Measurements from ENCODE around the gene CFAP20DC.
"Not testable (repeated sequence)": the region's sequence is repeated elsewhere in the genome, so short reads cannot be mapped to it uniquely, and the experiment has no call there.

The CFAP20DC gene

DNA sequence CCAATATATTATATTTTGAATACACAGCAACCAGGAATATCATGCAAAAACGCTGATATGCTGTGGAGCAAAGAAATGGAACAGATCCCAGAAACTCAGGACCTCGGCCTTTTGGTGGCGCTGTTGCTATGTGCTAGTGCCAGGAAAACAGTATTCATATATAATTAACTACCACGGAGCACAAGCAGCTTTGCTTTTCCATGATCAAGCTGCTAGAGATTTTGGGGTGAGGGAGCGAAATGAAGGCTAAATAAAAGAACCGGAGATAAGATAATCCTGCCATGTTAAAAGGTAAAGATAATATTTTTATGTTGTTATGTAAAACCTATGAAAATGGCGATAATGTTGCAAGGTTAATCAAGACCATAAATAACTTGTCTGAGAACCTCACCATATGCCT is 225.5 kb downstream of the CFAP20DC start:
- in situ Hi-C loops (cut with MboI; ENCODE audit: low sequenced_read_pairs), result no loop called here

DNA sequence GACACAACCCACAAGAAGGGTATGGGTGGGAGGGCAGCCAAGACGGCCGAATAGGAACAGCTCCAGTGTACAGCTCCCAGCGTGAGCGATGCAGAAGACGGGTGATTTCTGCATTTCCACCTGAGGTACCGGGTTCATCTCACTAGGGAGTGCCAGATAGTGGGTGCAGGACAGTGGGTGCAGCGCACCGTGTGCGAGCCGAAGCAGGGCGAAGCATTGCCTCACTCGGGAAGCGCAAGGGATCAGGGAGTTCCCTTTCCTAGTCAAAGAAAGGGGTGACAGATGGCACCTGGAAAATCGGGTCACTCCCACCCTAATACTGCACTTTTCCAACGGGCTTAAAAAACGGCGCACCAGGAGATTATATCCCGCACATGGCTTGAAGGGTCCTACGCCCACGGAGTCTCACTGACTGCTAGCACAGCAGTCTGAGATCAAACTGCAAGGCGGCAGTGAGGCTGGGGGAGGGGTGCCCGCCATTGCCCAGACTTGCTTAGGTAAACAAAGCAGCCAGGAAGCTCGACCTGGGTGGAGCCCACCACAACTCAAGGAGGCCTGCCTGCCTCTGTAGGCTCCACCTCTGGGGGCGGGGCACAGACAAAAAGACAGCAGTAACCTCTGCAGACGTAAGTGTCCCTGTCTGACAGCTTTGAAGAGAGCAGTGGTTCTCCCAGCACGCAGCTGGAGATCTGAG is 243.1 kb downstream of the CFAP20DC start:
- in situ Hi-C loops (cut with MboI; ENCODE audit: low sequenced_read_pairs), result not testable (repeated sequence)

DNA sequence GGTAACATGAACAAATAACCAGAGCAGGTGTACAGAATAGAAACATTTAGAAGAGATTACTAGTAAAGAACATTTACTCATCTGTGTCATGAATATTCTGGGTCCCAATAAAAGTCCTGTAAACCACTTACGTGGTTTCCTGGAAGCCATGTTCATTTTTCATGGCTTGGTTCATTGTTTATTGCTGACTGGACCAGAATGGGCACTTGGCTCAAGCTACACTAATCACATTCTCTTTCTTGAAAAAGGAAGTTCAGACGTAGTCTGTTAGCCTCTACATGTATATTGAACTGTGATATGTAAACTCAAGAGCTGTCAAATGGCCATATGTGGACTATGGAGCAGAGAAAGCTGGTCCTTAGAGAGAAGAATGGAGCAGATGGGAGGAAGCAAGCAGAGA is 244.9 kb downstream of the CFAP20DC start:
- in situ Hi-C loops (cut with MboI; ENCODE audit: low sequenced_read_pairs), result no loop called here

DNA sequence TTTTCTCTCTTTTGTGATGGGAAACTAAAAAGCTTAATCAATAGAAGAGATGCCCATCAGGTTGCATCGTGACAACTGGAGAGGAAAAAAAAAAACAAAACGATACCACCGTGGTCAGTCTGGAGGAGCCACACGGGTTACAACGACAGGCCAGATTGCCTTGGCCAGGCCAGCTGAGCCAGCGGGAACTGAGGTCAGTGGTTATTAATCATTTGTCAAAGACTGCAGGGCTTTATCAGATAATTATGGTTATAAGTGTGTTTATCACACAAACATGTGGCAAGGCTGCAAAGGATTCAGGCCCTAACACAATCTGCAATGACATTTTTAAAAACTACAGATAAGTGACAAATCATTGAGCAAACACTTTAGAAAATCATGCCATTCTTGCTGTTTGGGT is 248.3 kb downstream of the CFAP20DC start:
- in situ Hi-C loops (cut with MboI; ENCODE audit: low sequenced_read_pairs), result no loop called here

DNA sequence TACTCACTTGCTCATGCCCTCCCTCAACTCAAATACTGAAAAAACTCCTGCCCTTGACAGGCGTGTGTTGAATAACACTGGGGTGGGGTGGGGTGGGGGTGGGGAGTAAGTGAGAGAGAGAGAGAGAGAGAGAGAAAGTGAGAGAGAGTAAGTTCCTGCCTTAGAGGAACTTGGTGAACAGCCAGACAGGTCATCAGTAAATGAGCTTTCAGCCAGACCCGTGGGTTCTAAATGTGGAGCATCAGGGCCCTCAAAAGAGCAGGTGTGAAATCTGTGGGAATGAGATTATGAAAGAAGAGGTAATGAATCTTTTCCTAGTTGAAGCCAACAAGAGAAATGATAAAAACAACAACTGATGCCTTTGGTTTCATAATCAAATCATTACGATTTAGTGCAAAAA is 248.9 kb downstream of the CFAP20DC start:
- in situ Hi-C loops (cut with MboI; ENCODE audit: low sequenced_read_pairs), result no loop called here

DNA sequence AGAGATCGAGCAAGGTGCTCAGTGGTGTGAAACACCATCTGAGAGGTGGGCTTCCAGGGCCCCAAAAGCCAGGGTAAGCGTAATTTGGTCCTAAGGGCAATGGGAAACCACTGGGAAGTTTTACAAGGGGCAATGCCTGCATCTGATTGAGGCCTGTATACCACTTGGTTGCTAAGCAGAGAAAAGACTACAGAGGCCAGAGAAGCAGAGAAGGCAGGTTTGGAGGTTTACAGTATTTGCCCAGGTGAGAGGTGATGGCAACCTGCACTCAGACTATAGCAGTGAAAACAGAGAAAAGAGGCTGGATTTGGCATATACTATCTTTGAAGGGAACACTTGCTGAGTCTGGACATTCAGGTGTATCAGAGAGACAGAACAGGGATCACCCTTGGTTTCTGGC is 249.8 kb downstream of the CFAP20DC start:
- in situ Hi-C loops (cut with MboI; ENCODE audit: low sequenced_read_pairs), result no loop called here

DNA sequence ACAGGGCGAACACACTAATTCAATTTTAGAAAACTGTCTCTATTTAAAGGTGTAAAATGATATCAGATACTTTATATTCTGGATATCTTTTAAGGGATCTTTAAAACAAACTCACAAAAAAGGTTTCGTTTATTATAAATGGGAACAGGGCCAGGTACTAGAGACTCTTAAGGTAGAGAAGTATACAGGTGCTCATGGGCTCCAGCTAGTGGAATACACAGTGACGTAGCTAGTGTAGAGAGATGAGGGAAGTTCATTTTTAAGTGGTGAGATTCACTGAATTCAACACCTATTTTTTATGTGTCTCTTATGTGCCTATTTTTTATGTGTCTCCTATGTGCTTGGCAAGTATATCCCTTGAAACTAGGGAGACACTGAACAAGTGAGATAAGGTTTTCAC is 250.6 kb downstream of the CFAP20DC start:
- in situ Hi-C loops (cut with MboI; ENCODE audit: low sequenced_read_pairs), result no loop called here

DNA sequence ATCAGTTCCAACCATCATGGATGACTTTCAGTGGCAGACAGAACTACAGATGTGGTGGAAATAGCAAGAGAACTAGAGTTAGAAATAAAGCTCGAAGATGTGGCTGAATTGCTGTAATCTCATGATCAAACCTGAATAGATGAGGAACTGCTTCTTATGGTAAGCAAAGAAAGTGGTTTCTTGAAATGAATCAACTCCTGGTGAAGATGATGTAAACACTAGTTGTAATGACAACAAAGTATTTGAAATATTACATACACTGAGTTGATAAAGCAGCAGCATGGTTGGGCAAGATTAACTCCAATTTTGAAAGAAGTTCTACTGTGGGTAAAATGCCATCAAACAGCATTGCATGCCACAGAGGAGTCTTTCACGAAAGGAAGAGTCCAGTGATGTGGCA is 251.5 kb downstream of the CFAP20DC start:
- in situ Hi-C loops (cut with MboI; ENCODE audit: low sequenced_read_pairs), result no loop called here

DNA sequence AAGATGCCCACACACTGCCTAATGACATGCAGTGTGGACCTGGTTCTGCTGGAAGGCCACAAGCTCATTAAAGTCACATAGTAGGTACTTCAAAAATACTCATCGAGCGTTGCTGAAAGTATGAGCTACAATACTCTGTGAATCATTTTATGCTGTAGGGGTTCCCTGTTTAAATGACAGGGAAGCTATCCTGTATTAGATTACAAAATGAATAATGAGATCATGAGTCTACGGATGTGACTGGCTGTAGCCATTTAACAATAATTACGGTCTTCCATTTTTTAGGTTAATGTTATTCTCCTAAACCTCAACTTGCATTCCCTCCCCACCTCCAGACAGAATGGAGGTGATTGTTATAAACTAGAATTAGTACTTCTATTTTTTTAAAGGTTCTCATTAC is 255.1 kb downstream of the CFAP20DC start:
- in situ Hi-C loops (cut with MboI; ENCODE audit: low sequenced_read_pairs), result no loop called here

DNA sequence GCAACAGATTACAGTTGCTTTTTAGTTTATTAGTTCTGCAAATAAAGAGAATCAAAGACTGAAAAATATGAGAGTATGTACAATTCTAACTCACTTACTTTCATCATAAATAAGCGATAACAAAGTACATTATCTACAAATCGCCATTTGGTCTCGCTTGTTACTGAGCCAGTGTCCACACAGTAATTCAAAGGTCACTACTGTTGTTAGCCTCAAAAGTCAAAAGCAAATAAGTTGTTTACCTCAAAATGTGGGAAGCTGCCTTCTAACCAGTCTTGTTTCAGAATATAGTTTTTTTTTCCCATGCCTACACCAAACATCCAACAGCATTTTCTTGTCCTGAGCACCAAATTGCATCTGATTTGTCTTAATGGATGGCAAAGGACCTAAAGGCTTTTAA is 255.9 kb downstream of the CFAP20DC start:
- in situ Hi-C loops (cut with MboI; ENCODE audit: low sequenced_read_pairs), result no loop called here

DNA sequence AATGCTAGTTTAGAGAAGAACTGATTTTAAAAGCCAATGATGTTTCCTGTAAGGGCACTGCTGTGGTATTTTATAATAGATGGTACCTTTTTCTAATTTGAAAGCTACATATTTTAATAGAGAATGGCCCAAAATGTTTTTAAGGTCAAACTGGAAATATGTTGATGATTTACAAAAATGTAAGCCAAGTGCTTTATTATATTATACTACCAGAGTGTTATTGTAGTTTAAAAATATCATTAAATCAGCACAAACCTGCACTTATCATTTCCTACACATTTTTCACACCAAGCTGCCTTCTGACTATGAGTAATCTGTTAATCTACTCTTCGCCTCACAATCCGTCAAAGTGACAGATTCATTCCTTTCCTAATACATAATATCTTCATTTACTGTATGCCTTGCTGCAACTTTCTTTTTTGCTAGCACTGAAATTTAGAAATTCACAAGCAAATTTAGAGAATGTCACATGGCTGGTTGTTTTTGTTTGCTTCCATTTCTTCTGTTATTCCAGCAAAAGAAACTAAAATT is 256.8 kb downstream of the CFAP20DC start:
- in situ Hi-C loops (cut with MboI; ENCODE audit: low sequenced_read_pairs), result no loop called here

DNA sequence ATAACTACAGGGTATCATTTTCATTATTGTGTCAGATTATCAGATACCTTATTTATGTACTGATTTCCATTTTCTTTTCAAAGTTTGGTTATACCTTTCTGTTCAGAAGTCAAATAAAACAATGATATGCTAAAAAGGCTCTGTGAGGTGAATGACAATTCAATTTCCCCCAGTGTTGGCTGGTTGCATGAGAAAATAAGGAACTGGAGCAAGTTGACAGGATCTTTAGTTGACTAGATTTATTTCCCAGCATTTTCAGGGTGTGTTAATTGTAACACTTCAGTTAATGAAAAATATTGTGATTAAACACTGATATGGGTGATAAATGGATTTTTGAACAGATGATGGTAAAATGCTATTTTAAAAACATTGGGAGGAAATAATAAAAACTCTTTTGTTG is 260.4 kb downstream of the CFAP20DC start:
- in situ Hi-C loops (cut with MboI; ENCODE audit: low sequenced_read_pairs), result no loop called here

DNA sequence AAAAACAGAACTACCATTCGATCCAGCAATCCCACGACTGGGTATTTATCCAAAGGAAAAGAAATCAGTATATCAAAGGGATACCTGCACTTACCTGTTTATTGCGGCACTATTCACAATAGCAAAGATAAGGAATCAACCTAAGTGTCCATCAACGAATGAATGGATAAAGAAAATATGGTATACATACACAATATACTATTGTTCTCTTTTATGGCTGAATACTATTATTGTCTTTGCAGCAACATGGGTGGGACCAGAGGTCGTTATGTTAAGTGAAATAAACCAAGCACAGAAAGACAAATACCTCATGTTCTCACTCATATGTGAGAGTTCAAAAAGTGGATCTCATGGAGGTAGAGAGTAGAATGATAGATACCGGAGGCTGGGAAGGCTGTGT is 264.9 kb downstream of the CFAP20DC start:
- in situ Hi-C loops (cut with MboI; ENCODE audit: low sequenced_read_pairs), result no loop called here

DNA sequence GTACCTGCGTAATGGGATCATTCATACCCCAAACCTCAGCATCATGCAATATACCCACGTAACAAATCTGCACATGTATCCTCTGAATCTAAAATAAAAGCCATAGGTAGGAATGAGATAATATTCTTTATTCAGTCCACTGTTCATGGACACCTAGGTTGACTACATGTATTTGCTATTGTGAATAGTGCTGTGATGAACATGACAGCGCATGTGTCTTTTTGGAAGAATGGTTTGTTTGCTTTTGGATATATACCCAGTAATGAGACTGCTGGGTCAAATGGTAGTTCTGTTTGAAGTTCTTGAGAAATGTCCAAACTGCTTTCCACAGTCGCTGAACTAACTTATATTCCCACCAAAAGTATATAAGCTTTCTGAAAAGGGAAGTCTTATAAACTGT is 265.4 kb downstream of the CFAP20DC start:
- in situ Hi-C loops (cut with MboI; ENCODE audit: low sequenced_read_pairs), result no loop called here

DNA sequence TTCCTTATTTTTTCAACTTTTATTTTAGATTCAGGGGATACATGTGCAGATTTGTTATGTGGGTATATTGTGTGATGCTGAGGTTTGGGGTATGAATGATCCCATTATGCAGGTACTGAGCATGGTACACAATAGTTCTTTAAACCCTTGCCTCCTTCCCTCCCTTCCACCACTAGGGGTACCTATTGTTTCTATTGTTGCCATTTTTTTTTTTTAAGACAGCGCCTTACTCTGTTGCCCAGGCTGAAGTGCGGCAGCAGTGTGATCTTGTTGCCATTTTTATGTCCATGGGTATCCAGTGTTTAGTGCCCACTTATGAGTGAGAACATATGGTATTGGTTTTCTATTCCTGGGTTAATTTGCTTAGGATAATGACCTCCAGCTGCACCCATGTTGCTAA is 266.0 kb downstream of the CFAP20DC start:
- in situ Hi-C loops (cut with MboI; ENCODE audit: low sequenced_read_pairs), result no loop called here

DNA sequence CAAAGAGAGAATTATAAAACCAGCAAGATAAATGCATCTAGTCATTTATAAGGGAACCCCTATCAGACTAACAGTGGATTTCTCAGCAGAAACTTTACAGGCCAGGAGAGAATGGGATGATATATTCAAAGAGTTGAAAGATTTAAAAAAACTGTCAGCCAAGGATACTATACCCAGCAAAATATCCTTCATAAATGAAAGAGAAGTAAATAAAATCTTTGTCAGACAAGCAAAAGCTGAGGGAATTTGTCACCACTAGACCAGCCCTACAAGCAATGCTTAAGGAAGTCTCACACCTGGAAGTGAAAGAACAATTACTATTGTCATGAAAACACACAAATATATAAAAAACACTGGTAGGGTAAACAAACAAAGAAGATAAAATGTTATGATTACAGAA is 269.9 kb downstream of the CFAP20DC start:
- in situ Hi-C loops (cut with MboI; ENCODE audit: low sequenced_read_pairs), result no loop called here

DNA sequence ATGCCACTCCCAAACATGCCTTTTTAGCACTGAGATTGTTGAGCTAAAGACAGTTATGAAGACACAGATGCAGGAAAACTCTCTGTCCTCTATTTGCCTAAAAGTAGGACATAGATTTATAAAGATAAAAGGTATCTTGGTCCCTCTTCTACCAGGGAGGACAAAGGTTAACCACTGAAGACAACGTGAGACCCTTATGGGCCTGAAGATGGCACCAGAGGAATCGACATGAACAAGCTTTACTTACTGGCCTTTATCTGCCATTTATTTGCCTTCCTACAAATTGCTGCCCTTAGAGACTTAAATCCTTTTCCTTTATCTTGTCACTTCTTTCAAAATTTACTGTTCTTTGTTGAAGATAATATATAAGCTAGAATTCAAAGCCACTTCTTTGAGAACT is 273.6 kb downstream of the CFAP20DC start:
- in situ Hi-C loops (cut with MboI; ENCODE audit: low sequenced_read_pairs), result no loop called here

DNA sequence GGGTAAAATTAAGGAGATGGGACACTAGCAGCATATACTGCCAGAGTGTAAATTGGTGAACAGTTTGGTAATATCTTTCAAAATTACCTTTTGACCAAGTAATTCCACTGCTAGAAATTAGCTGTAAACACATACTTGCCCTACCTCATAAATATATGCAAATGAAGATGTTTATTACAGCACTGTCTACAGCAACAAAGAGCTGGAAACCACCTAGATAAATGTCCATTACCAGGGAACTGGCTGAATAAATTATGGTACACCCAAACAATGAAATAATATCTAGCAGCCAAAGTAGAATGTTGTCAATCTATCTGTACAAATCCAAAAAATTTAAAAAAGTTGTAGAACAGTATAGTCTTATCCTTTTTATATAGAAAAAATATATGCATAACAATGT is 277.4 kb downstream of the CFAP20DC start:
- in situ Hi-C loops (cut with MboI; ENCODE audit: low sequenced_read_pairs), result no loop called here

DNA sequence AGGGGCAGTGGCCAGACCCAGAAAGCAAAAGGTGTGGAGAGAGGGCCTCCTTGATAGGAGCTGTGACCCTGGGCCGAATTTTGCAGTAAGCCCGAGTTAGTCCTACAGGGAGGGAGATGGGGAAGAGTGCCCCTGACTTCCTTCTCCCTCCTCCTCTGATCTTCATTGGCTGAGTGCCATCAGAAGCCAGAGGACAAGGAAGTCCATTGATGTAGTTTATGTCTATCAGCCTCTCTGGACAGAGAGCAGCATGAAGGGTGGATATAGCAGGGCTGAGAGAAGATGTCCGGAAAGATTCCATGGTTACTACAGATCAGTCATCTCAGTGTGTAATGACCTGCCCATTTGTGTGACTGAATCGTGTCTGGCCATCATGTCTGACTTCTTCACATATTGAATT is 280.8 kb downstream of the CFAP20DC start:
- in situ Hi-C loops (cut with MboI; ENCODE audit: low sequenced_read_pairs), result no loop called here

DNA sequence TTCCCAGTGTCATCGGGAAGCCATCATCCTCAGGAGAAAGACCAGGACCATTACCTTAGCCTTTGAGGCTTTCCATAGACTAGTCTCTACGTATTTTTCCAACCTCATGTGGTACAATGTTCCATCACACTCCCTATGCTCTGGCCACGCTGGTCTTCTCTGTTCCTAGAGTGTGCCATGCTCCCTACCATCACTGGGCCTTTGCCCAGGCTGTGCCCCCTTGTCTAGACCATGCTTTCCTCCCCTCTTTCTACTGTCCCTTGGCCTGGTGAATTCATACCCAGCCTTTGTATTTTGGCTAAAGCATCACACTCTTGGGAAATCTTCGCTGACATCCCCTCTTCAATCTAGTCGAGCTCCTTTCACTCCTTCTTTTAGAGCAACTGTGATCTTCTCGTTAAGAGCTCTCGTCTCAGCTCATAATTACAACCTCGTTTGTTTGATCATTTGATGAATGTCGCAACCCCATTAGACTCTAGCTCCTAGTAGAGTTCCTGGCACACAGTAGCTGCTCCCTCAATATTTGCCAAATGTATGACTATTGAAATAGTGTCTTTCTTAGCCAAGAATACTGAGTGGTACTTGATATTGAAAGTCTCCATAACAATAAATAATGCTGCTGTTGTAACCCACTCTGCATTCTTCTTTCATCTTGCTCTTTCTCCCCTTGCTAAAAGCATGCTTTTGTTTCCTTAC is 283.1 kb downstream of the CFAP20DC start:
- in situ Hi-C loops (cut with MboI; ENCODE audit: low sequenced_read_pairs), result no loop called here

DNA sequence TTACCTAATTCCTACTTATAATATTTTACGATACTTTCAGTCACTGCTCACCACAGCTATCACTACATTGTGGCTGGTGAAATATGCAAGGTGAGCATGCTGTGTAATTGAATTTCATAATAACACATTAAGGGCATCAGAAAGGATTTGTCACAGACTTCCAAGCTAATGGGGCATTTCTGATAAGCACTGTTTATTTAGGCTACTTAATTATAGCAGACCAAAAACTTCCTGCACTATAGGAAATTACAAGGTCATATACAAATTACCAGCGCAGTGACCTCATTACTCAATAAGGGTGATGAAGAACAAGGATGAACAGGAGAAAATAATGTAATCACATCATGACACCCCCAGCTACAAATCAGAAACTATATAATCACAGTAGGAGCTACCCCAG is 294.7 kb downstream of the CFAP20DC start:
- in situ Hi-C loops (cut with MboI; ENCODE audit: low sequenced_read_pairs), result no loop called here

DNA sequence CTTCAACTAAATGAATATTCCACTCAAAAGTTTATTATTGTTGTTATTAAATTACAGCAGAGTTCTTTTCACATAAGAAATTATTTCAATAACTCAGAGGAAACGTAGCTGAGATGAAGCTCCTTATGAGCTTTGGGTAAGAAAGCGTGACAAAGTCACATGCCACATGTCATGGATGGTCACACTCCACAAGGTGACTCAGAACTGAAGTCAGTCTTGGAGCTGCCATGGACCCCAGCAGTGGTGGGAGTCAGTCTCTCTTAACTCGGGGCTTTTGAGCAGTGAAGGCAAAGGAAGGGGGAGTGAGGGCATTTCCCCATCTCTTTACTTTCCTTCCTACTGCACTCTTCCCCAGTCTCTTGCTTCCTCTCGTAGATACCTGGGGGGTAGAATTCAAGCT is 295.8 kb downstream of the CFAP20DC start:
- in situ Hi-C loops (cut with MboI; ENCODE audit: low sequenced_read_pairs), result no loop called here
